Occipital lobe (tissue), 2 donors: Measurements from ENCODE around the gene CUX1. TPM values are rescaled to one million over a fixed set of nuclear protein-coding genes. Genes with fewer than 3 reads are reported as not detected.
"Not testable (repeated sequence)": the region's sequence is repeated elsewhere in the genome, so short reads cannot be mapped to it uniquely, and the experiment has no call there.

Experiments
- DNase-seq: peaks from one replicate; lab custom pipeline; 2025; lab: John Stamatoyannopoulos, UW
- total RNA-seq: library from RNA; depleted of rRNA; stranded (reverse); fragments of >200 nt; gene quantifications from one replicate; pipeline ENCODE4 v1.2.3, GENCODE V29; 2014

CUX1 gene
- total RNA-seq, 1 donor from 2014 or later = 23.2 TPM

DNA sequence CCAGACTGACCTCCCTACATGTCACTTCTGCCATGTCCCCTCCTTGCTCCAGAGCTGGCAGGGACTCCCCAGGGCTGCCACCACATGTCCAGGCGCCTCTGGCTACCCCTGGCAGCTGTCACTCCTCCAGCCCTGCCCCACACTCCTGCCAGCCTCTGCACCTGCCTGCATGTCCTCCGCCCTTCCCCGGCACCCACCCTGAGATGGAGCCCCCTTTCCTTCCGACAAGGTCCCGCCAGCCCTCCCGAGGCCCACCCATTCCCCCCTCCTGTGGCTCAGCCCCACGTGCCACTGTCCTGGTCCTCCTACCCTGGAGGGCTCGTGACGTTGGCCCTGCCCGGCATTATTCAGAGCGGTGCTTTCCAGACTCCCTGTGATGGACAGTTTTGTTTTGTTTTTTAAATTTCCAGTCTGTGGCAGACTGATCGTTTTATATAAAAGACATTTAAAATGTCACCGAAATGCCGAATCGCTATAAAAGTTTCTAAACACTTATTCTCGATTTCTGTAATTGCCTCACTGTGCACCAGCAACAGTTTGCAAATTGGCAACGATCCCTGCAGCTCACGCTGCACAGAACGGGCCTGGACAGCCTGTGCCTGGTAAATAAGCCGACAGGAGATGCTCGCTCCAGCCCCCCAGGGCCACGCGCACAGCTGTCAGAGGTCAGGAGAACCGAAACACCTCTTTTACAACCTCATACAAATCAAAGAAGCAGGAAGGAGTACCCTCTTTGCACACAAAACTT, 358.2 kb downstream of the CUX1 start:
- no peak for DNase-seq

DNA sequence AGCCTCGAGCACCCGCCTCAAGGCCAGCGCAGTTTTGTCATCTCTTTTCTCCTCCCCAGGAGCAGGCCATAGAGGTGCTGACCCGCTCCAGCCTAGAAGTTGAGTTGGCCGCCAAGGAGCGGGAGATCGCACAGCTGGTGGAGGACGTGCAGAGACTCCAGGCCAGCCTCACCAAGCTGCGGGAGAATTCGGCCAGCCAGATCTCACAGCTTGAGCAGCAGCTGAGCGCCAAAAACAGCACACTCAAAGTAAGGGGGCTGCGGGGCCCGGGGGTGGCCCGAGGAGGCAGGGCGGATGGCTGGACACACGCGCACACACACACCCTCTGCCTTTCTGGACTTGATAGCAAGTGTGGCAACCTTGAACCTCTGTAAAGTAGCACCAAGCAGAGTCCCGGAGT, 361.0 kb downstream of the CUX1 start:
- no peak for DNase-seq

DNA sequence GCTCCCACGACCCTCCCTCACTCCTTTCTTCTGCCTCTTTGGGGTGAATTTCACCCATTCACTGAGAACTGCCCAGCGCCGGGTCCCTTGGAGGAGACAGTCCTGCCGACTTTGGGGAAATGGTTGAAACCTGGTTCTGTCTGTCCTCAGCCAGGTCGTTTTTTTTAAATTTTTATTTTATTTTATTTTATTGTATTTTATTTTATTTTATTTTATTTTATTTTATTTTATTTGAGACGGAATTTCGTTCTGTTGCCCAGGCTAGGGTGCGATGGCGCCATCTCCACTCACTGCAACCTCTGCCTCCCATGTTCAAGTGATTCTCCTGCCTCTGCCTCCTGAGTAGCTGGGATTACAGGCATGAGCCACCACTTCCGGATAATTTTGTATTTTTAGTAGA, 363.3 kb downstream of the CUX1 start:
- no peak for DNase-seq

DNA sequence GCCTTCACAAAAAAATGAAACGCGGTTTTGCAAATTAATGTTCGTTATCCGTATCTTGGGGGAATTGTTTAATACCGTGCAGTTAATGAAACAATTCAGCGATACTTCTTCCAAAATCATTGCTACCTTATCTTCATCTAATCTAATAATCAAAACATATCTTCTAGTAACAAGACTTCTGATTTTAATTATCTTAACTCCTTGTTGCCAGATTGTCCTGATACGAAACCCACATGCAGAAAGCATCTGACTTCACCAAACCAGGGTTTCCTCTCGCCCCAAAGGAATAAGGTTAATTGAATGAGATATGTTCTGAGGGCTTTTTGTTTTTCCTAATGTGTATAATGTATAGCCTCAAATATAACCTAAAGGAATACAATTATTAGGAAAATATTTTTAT, 364.1 kb downstream of the CUX1 start:
- no peak for DNase-seq

DNA sequence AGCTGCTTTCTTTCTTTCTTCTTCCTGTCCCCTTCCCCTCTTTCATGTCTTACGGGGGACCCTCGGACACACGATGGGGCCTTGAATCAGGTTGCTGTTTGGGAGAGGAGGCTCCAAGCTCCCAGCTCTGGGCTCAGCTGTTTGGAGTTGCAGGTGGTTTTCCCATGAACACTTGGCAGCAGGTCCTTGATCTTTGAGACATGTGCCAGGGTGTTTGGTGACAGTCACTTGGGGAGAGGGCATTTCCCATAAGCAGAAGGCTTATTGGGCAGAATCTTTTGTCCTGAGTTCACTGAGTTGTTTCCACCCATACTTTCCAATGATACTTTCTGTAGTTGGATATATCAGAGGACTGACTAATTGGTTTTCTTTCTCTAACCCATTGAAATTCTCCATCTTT, 364.6 kb downstream of the CUX1 start:
- DNase-seq = no peak

DNA sequence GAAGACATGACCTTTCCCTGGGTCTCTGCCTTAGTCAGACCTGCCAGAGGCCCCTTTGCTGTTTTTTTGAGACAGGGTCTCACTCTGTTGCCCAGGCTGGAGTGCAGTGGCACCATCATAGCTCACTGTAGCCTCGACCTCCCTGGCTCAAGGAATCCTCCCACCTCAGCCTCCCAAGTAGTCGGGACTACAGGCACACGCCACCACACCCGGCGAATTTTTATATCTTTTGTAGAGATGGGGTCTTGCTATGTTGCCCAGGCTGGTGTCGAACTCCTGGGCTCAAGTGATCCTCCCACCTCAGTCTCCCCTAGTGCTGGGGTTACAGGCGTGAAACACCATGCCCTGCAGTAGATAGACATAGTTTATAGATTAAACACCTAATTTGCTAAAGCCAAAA, 366.4 kb downstream of the CUX1 start:
- DNase-seq = not testable (repeated sequence)

DNA sequence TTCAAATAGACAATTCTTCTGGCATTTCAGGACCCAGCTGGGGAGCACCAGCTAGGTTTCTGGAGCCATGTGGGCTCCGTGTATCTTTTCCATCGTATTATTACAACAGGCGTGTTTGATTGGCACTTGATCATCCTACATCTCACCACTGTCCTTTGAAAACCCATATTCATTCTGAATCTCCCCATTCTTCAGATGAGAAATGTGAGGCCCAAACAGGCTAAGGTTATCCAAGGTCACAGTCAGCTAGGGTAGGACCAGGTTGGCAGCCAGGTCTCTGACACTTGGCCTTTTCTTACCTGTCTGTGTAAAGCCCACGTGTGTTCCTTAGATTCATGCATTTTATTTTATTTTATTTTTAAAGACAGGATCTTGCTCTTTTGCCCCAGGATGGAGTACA, 366.9 kb downstream of the CUX1 start:
- no peak for DNase-seq

DNA sequence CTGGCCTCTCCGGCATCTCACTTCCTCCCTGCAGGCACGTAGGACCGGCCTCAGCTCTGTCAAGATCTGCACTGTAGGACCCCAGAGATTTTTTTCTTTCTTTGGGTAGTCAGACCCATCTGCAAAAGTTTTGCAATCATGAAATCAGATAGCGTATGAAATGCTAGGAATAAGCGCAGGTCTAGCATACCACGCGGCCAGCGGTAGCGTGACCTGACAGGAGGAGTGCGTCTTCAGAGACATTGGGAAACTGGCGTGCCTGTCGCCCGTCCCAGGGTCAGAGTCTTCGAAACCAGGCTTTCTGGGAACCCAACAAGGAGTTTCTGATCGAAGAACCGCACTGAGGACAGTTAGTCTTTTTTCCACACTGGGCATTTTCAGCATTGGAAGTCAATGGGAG, 368.4 kb downstream of the CUX1 start:
- no peak for DNase-seq

DNA sequence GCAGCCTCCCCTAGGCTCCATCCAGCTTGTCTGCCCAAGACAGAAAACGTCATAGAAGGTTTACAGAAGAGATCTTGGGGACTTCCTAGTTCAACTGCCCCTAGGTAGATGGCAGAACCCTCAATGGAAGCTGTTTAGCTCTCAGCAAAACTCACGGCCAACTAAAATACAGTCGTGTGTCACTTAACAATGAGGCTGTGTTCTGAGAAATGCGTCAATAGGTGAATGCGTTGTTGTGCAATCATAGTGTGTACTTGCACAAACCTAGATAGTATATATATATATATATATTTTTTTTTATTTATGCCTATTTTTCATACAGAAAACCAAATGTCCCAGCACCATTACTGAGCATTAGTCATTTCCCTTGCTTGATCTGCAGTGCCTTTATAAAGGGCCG, 368.9 kb downstream of the CUX1 start:
- no peak for DNase-seq

DNA sequence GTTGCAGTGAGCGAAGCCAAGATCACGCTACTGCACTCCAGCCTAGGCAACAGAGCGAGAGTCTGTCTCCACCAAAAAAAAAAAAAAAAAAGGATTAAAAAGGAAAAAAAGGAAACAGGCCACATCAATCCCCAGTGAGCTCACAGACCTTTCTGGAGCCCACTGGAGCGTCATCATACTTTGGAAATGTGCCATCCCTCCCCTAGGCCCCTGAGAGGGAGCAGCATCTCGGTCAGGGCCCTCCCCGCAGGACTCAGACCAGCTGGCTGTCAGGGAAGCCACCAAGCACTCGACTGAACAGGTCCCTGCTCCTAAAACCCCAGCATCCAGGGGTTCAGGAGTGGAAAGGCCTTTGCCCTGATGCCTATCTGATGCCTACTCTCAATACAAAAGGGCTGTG, 371.3 kb downstream of the CUX1 start:
- DNase-seq = no peak

DNA sequence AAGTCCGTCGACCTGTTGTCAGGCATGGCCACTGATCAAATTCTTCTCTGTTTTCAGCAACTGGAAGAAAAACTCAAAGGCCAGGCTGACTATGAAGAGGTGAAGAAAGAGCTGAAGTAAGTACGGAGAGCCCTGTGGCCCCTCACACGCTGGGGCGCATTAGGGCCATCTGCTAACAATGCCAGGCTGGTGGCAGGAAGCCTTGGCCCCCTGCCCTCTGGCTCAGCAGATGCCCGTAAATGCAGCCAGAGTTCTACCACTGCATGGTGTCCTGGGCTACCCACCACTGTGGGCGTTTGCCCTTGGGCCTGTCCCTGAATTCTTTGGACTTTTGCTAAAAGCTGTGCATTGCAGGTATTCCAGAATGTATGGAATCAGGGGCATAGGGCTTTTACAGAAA, 372.3 kb downstream of the CUX1 start:
- DNase-seq = no peak

DNA sequence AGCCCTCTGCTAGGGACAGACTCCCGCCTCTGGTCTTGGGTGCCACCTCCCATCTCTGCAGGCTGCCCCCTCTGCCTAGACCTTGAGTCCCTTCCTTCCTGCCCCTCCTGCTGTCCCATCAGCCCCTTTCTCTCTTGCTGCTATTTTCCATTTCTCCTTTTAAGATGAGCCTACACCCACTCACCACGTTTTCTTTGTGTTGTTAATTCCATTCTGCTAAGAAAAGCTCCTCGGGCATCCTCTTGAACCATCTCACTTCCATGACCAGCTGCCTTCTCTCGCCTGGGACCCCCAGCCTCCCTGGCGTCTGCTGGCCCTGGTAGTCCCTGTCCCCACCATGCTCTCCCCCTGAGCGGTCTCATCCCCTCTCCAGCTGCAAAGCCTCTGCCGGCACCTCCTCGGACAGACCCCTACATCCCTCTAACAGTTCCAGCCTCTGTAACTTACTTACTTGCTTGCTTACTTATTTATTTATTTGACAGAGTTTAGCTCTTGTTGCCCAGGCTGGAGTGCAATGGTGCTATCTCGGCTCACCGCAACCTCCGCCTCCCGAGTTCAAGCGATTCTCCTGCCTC, 373.4 kb downstream of the CUX1 start:
- DNase-seq = no peak

DNA sequence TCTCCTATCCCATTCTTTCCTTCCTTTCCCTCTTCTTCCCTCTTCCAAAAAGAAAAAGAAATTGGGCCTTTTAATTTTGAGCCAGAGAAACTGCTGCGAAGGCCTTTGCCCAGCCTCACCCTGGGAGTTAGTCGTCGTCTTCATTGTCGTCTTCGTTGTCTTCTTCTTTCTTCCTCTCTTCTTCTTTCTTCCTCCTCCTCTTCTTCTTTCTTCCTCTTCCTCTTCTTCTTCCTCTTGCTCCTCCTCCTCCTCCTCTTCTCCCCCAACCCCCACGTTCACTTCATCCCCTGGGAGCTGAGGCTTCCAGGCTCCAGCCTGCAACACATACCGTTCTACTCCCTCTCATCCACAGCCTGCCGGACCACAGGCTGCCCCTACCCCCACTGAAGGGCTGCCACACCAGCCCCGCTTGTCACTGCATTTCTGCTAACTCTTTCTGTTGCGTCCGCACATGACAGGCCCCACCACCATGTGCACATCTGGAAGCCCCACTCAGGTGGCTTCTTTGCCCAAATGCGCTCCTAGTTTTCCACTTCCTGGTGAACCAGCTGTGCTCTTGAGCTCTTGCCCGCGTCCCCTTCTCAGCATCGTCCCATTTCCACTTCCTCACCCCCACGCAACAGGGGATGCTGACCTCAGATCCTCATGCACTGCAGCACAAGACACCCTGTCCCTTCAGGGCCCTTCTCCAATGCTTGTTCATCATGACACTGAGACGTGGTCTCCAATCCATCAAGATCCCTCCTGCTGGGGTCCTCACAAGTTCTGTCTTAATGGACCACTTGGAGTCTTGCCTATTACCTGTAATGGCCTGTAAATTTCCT, 374.3 kb downstream of the CUX1 start:
- DNase-seq = no peak

DNA sequence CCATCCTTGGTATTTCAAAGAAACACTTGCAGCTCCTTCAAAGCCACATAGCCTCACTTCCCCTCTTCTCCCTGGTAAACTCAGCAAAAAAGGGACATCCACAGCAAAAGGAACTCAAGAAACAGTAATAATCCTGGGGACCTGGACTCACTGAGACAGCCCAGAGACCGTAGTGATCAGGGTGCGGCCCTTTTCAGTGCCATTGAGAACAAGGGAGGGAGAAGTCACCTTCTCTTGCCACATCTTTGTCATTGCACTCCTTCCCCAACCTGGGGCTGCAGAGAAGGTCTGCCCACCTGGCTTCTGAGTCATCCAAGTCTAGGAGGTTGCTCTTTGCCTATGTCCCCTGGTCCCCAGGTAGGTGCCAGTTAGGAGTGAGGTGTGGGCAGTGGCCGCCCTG, 375.4 kb downstream of the CUX1 start:
- no peak for DNase-seq

DNA sequence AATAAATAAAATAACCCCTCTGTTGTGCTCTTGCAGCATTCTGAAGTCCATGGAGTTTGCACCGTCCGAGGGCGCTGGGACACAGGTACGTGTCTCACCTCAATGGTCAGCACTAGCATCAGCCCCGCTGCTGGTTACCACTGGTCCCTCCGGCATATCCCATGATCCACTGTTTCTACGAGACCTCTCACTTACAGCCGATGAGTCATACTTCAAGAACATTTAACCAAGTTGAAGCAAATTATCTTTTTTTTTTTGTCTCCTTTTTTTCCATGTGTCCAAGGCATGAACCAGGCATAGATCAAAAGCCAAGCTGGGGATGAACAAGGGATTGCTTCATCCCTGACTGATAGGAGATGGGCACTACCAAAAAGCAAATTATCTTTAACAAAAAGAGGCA, 376.4 kb downstream of the CUX1 start:
- DNase-seq = no peak

DNA sequence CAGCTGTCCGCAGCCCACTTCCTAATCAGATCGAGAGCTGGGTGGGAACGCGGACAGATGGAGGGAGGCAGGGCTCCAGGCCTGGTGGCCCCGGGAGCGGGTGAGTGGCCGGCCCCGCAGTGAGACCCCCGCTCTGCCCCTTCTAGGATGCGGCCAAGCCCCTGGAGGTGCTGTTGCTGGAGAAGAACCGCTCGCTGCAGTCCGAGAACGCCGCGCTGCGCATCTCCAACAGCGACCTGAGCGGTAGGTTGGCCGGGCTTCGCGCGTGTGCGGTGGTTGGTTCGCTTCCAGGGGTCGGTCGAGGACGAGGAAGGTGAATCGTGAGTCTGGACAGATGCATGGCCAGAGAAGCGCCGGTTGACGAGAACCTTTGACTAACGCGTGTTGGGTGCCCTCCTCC, 377.9 kb downstream of the CUX1 start:
- DNase-seq = no peak

DNA sequence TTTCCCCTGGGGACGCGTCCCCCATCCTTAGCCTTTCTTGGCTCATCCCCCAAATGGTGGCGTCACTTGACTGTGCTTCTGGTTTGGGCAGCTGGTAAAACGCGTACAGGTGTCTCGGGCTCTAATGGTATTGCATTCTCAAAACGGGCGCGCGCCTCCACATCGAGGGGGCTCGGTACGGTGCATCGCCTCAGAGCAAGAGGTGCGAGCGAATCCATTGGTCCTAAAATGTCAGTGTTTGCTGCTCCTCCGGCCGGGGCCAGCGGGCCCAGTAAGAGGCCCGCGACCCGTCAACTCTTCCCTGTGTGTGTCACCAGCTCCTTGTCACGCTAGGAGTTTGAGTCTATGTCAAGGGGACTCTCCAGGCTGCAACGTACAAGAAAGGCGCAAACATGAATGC, 378.6 kb downstream of the CUX1 start:
- no peak for DNase-seq

DNA sequence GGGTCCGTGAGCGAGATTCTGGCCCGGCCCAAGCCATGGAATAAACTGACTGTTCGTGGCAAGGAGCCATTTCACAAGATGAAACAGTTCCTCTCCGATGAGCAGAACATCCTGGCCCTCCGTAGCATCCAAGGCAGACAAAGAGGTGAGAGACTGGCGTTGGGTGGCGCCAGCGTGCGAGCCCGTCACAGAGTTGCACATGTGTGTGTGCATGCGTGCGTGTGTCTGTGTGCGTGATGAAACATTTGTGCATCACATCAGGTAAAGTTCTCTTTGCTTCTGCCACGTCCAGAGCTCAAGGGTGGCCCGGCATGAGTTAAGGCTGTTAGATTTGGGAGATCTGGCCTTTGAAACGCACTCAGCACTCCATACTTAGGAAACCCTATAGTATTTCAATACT, 379.7 kb downstream of the CUX1 start:
- no peak for DNase-seq

DNA sequence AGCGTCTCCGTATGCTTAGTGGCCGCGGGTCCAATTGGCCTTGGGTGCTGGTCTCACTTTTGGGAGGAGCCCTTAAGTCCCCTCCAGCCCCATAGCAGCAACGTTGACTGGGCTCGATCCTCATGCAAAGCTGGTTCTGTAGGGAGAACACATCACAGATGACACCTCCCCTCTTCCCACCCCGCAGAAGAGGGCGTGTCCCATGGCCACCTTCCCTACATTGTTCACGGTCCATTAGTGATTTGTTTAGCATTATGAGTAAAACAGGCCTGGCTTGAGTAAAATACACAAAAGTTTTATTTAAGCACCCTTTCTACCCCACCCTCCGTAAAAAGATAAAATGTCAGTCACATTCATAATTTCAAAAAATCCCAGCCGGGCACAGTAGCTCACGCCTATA, 380.2 kb downstream of the CUX1 start:
- no peak for DNase-seq

DNA sequence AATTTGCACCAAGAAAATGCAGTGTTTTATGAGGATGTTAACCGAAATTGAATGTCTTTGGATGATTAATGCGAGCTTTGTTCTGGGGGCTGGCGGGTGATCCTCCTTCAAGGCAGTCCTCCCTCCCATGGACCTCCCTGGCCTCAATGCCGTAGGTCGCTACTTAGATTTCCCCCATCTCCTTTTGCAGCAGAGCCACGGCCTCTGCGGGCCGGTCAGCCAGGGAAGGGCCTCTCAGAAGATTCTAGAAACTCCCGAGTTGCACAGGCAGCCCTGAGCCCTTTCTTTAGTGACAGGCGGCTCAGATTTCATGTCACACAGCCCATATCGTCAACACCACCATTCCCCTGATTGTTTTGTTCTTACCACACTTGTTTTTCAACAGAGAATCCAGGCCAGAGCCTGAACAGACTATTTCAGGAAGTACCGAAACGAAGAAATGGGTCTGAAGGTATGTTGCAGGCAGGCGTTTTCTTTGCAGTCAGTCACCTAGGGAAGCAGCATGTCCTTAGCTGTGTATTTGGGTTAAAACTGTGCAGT, 381.1 kb downstream of the CUX1 start:
- no peak for DNase-seq

DNA sequence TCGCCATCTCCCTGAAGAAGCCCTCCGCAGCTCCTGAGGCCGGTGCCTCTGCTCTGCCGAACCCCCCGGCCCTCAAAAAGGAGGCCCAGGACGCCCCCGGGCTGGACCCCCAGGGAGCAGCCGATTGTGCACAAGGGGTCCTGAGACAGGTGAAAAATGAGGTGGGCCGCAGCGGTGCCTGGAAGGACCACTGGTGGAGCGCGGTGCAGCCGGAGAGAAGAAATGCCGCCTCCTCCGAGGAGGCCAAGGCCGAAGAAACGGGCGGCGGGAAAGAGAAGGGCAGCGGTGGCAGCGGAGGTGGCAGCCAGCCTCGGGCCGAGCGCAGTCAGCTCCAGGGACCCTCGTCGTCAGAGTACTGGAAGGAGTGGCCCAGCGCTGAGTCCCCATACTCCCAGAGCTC, 384.1 kb downstream of the CUX1 start:
- no peak for DNase-seq

DNA sequence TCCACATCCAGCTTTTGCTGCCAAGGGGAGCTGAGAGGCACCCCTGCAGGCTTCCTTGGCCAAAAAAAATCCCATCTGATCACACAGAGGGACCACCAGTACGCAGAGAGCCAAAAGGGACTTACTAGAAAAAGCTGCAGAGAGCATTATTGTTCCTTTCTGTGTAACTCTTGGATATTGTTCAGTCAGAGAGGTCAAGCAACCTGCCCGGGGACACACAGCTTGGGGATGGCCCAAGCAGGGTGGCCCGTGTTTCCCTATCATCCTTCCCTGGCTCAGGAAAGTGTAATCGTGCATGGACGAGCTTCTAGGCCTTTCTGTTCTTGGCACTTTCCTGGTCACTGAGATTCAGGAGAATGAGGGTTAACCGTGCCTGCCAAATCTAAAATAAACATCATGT, 385.1 kb downstream of the CUX1 start:
- no peak for DNase-seq

DNA sequence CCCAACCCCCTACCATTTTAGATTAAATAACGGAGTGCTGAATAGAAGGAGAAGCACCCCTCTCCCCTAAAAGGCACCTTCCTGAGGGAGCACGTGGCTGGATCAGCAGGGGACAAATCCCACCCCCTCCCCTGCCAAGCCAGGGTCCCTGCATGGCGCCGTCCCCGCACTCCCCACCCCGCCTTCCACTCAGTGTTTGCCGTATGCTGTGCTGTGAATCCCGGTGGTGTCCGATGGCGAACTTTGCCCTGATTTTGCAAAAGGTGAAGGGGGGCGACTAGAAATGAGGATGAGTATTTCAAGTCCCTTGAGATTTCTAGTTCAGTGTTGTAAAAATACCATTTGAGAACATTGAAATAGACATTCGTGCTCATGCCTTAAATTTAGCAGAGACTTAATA, 385.8 kb downstream of the CUX1 start:
- no peak for DNase-seq
